Ovary (tissue), 9 donors: ENCODE measurements around the gene ANO2. TPM values are rescaled to one million over a fixed set of nuclear protein-coding genes. Genes with fewer than 3 reads are reported as not detected.

Experiments used
- DNase-seq, 5 donors: peaks; one replicate each; pipeline ENCODE4 v3.0.0-alpha.2; 2019 to 2020
- H3K27ac ChIP-seq, 2 donors: fragments of 200-600 bp; one replicate each; pipeline versions ENCODE4 v1.5.1 to v1.8.0; 2019 to 2022
- H3K27me3 ChIP-seq: fragments of 200-600 bp; one replicate; pipeline ENCODE4 v1.8.0; 2022
- H3K36me3 ChIP-seq: fragments of 200-600 bp; sonication (generic); one replicate; pipeline ENCODE4 v1.5.1; 2019
- H3K4me1 ChIP-seq: one replicate; pipeline ENCODE4 v1.8.1; 2013; ENCODE audit warnings: mild to moderate bottlenecking, moderate library complexity; ENCODE audit not compliant: insufficient read depth
- H3K4me3 ChIP-seq: fragments of 200-600 bp; sonication (generic); one replicate; pipeline ENCODE4 v1.5.1; 2017
- H3K9me3 ChIP-seq, 2 donors: fragments of 200-600 bp in 1 of 2; sonication (generic) in 1 of 2; one replicate each; pipeline versions ENCODE4 v1.5.1 to v1.8.1; 2013 to 2019; ENCODE audit warnings: mild to moderate bottlenecking in 1 of 2, moderate library complexity in 1 of 2
- CTCF ChIP-seq, 3 donors: fragments of 450-650 bp in 2 of 3; fragments of 200-600 bp in 1 of 3; IDR thresholded peaks; one replicate each; pipeline versions ENCODE4 v1.5.1 to v1.8.0; 2016 to 2022; ENCODE audit warnings: antibody characterized with exemption in 3 of 3, mild to moderate bottlenecking in 1 of 3
- EP300 ChIP-seq: sonication (generic); formaldehyde crosslinking; IDR thresholded peaks from one replicate; pipeline ENCODE4 v1.6.1; 2017; ENCODE audit warnings: antibody characterized with exemption
- POLR2A ChIP-seq: fragments of 450-650 bp; IDR thresholded peaks from one replicate; pipeline ENCODE4 v1.6.1; 2017; ENCODE audit warnings: antibody characterized with exemption, mild to moderate bottlenecking, moderate library complexity
- WGBS, 3 donors: extraction: QIAGEN DNeasy Blood & Tissue Kit in 1 of 3; methylation state at CpG; one replicate each; pipeline versions ENCODE4 v1.1.5 to v1.1.7; 2013 to 2017; 5-methylcytosine and 5-hydroxymethylcytosine counted together
- intact Hi-C, 4 donors: fragments of 100-400 bp; cut with DNase I; formaldehyde crosslinking; loops; one replicate each; pipeline versions ENCODE4 v1.11.0 to v1.15.1; 2022 to 2023
- polyA plus RNA-seq, 2 donors: library from polyadenylated mRNA; stranded (reverse); fragments of 200-250 nt in 1 of 2; fragments of 350-450 nt in 1 of 2; fragmentation: Illumina TruSeq in 1 of 2; extraction: RNeasy Lipid Tissue Mini Kit (QIAGEN cat#74804) in 1 of 2; gene quantifications; one replicate each; pipeline ENCODE4 v1.2.3, GENCODE V29; 2013 to 2014
- total RNA-seq, 7 donors: library from RNA; depleted of rRNA in 2 of 7; stranded (reverse); fragments of >200 nt in 2 of 7; fragmentation: NEBNext Ultra II Directional in 3 of 7; extraction: Animal tissue kit (Norgen Biotek cat#: 25700) in 3 of 7; gene quantifications; one replicate each; pipeline versions ENCODE4 v1.1.0 to v1.2.4, GENCODE V29; 2016 to 2023
- donor health status: DM: no; HTN: no; CAD: no; lungs with moderate emphysema.
- donor health status: DM: no; HTN: no; CAD: no.
- donor health status: Bipolar disorder and iron deficiency.
- donor health status: DM: yes; HTN: yes; CAD: no.
- donor health status: DM: no; HTN: no; CAD: no.
- donor health status: DM: yes; HTN: yes; CAD: no.

Gene ANO2
- total and polyA plus RNA-seq, 9 donors, result 3.0 to 6.7 (median 3.3) TPM

- H3K4me3 ChIP-seq, result no peak overlapping the region
- intact Hi-C loops, result no loop called here
- H3K9me3 ChIP-seq, result no peaks in the 10 kb centered on the region
- no peak for DNase-seq
- no peaks in the 10 kb centered on the region for H3K4me1 ChIP-seq
- no peaks in the 10 kb centered on the region for H3K36me3 ChIP-seq
- 55 to 67% (median 58%) methylated on average over 10 of the region's 10 CpGs for WGBS, 3 donors
- no peak overlapping the region for H3K27ac ChIP-seq
- TF ChIP-seq CTCF (IDR thresholded peaks at IDR 0.05) (no peak), POLR2A (no peak), EP300 (no peak)
- no peaks in the 10 kb centered on the region for H3K27me3 ChIP-seq
These were observed 76.3 kb downstream of the ANO2 start for GRCh38 chr12:5868625-5869295.

DNA sequence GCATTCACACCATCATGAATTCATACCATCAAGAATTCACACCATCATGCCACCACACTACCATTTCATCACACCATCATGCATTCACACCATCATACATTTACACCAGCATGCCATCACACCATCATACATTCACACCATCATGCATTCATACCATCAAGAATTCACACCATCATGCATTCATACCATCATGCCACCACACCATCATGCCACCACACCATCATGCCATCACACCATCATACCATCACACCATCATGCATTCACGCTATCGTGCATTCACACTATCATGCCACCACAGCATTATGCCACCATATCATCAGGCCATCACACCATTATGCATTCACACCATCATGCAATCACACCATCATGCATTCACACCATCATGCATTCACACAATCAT is 79.7 kb downstream of the ANO2 start:
- TF ChIP-seq EP300 (no peak), POLR2A (no peak), CTCF (IDR thresholded peaks at IDR 0.05) (no peak)
- 96 to 98% (median 96%) methylated on average over 2 of the region's 2 CpGs for WGBS, 3 donors
- H3K9me3 ChIP-seq, result no peaks in the 10 kb centered on the region
- H3K27ac ChIP-seq, result no peak overlapping the region
- intact Hi-C loops, result no loop called here
- no peak for DNase-seq
- no peaks in the 10 kb centered on the region for H3K36me3 ChIP-seq
- no peak overlapping the region for H3K4me3 ChIP-seq
- H3K27me3 ChIP-seq, result no peaks in the 10 kb centered on the region
- no peaks in the 10 kb centered on the region for H3K4me1 ChIP-seq

- Histone ChIP-seq H3K4me1 (no peaks in the 10 kb centered on the region), H3K27me3 (no peaks in the 10 kb centered on the region), H3K36me3 (no peaks in the 10 kb centered on the region), H3K27ac (no peak overlapping the region), H3K9me3 (no peaks in the 10 kb centered on the region), H3K4me3 (no peak overlapping the region)
- intact Hi-C loops, result no loop called here
- WGBS, 3 donors, result 68 to 83% (median 68%) methylated on average over 1 of the region's 1 CpG
- TF ChIP-seq CTCF (IDR thresholded peaks at IDR 0.05) (no peak), EP300 (no peak), POLR2A (no peak)
- no peak for DNase-seq
These were observed 80.1 kb downstream of the ANO2 start for GRCh38 chr12:5864972-5865371.

DNA sequence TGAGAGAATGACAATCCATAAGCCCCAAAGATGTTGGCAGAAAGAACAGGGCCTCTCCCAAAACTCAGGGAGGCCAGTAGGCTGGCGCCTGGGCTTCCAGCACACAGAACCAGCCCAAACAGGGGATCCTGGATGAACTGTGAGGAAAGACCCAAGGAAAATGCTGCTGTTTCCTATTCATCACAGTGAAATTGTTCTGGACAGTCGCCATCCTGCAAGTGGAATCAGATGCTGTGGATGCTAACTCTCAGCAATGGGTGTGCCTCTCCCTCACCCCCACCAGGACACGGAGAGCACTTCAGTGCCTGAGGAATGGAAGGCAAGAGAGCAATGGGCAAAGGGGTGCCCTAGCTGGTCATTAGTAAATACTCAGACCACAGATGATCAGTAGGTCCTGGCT is 80.8 kb downstream of the ANO2 start:
- no peaks in the 10 kb centered on the region for H3K27me3 ChIP-seq
- H3K4me1 ChIP-seq, result no peaks in the 10 kb centered on the region
- no peak overlapping the region for H3K27ac ChIP-seq
- intact Hi-C loops, result no loop called here
- H3K9me3 ChIP-seq, result no peaks in the 10 kb centered on the region
- TF ChIP-seq POLR2A (no peak), CTCF (IDR thresholded peaks at IDR 0.05) (no peak), EP300 (no peak)
- no peak overlapping the region for H3K4me3 ChIP-seq
- DNase-seq, result no peak
- WGBS, 3 donors, result 79 to 85% (median 82%) methylated on average over 3 of the region's 3 CpGs
- no peaks in the 10 kb centered on the region for H3K36me3 ChIP-seq
